Measurements from ENCODE around the gene ARHGEF16. TPM values are rescaled to one million over a fixed set of nuclear protein-coding genes. Genes with fewer than 3 reads are reported as not detected.

The ARHGEF16 gene
- total RNA-seq, 1 donor = 0.18 TPM

DNA sequence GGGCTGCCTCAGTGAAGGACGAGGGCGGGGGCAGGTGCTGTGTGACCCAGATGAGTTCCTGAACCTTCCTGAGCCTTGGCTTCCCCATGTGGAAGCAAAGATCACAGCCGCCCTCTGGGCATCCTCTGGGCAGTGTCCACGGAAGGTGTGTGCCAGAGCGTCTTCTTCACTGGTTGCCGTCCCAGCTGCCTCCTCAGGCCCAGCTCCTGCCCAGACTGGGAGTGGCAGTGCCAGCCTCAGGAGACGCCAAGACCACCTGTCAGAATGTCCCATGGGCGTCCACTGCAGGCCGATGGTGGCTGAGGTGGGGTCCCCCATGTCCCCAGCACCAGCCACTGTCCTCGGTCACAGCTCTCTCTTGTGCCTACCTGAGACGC lies 10.2 kb downstream of the ARHGEF16 start:
- DNase-seq (ENCODE audit: low read depth) = no peak
- no peak overlapping the region for H3K4me3 ChIP-seq (ENCODE audit: low read depth, low read length)
- TF ChIP-seq, protein P1, sequence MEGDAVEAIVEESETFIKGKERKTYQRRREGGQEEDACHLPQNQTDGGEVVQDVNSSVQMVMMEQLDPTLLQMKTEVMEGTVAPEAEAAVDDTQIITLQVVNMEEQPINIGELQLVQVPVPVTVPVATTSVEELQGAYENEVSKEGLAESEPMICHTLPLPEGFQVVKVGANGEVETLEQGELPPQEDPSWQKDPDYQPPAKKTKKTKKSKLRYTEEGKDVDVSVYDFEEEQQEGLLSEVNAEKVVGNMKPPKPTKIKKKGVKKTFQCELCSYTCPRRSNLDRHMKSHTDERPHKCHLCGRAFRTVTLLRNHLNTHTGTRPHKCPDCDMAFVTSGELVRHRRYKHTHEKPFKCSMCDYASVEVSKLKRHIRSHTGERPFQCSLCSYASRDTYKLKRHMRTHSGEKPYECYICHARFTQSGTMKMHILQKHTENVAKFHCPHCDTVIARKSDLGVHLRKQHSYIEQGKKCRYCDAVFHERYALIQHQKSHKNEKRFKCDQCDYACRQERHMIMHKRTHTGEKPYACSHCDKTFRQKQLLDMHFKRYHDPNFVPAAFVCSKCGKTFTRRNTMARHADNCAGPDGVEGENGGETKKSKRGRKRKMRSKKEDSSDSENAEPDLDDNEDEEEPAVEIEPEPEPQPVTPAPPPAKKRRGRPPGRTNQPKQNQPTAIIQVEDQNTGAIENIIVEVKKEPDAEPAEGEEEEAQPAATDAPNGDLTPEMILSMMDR (IDR thresholded peaks at IDR 0.05; ENCODE audit: insufficient read depth, low read length) = no peak

- no peak for DNase-seq (ENCODE audit: low read depth)
- TF ChIP-seq, protein P1 (IDR thresholded peaks at IDR 0.05; ENCODE audit: insufficient read depth, low read length) = no peak
Observed at GRCh38 chr1:3465091-3465934, 10.8 kb downstream of the ARHGEF16 start.

DNA sequence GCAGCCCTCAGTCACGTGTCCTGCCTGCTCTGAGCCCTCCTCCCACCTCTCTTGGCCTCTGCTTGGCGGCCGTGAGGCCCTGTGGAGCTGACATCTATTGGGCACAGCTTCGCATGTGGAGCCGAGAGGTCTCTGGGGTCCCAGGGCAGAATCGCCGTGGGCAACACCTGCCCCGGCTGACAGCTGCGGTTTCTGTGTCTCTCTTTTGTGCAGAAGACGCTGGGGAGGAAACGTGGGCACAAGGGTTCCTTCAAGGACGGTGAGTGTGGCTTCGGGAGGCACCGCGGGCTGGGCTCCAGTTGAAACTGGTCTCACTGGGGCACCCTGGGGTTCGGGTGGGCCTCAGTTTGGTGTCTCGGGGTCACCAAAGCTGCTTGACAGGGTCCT lies 11.5 kb downstream of the ARHGEF16 start:
- H3K4me3 ChIP-seq (ENCODE audit: low read depth, low read length) = no peak overlapping the region
- TF ChIP-seq, protein P1 (IDR thresholded peaks at IDR 0.05; ENCODE audit: insufficient read depth, low read length) = no peak
- no peak for DNase-seq (ENCODE audit: low read depth)

More at GRCh38 chr1:3465091-3465934, 10.8 kb downstream of the ARHGEF16 start:
- H3K4me3 ChIP-seq (ENCODE audit: low read depth, low read length) = no peak overlapping the region

DNA sequence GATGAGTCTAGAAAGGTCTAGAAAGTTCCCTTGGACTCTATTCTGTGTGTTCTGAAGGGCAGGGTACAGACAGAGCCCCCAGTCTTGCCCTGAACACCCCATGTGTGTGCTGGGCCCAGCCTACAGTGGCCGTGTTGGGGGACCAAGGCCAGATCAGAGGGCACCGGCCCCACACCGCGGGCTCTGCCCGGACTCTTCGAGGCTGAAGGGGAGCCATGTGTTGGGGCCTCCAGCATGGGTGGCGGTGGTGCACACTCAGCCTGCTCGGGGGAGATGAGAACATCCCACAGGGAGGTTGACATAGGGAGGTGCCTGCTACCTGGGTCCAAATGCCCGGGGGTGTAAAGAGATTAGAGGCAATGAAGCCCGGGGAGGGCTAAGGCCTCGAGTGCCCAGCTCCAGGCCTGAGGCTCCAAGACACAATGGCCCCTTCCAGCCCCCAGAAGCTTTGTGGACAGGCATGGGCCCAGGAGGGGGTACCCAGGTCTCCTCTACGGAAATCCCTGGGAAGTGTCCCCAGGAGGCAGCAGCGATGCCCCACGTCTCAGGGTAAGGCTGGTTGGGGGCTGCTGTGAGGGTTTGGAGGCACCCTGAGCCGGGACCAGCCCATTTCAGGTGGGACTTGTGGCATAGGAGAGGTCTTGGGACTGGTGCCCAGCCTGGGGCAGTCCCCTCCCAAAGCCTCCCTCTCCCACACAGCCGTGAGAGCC lies 12.1 kb downstream of the ARHGEF16 start:
- no peak overlapping the region for H3K4me3 ChIP-seq (ENCODE audit: low read depth, low read length)
- DNase-seq (ENCODE audit: low read depth) = no peak
- TF ChIP-seq, protein P1 (IDR thresholded peaks at IDR 0.05; ENCODE audit: insufficient read depth, low read length) = no peak

GRCh38 chr1:3467096-3468036 lies 12.9 kb downstream of the ARHGEF16 start:
- TF ChIP-seq, protein P1 (IDR thresholded peaks at IDR 0.05; ENCODE audit: insufficient read depth, low read length) = no peak
- no peak for DNase-seq (ENCODE audit: low read depth)
- H3K4me3 ChIP-seq (ENCODE audit: low read depth, low read length) = no peak overlapping the region

Measured in fibroblast of the aortic adventitia (primary cell).